GM23248 (cell line): Measurements from ENCODE around the gene NFX1. TPM values are rescaled to one million over a fixed set of nuclear protein-coding genes. Genes with fewer than 3 reads are reported as not detected.

Experiments used
- DNase-seq: peaks from one replicate; pipeline ENCODE4 v3.0.0-alpha.2; 2015
- H2AFZ ChIP-seq: fragments of 200-600 bp; sonication (generic); 2 replicates; pipeline ENCODE4 v1.6.1; 2016; ENCODE audit warnings: antibody characterized with exemption
- H3F3A ChIP-seq: fragments of 200-600 bp; sonication (generic); 2 replicates; pipeline ENCODE4 v1.6.1; 2016; ENCODE audit warnings: mild to moderate bottlenecking, antibody characterized with exemption, mixed run types; ENCODE audit not compliant: insufficient read depth
- H3K27ac ChIP-seq: fragments of 200-600 bp; sonication (generic); 2 replicates; pipeline ENCODE4 v1.5.1; 2016; ENCODE audit warnings: mild to moderate bottlenecking
- H3K27me3 ChIP-seq: fragments of 200-600 bp; sonication (generic); replicated peaks from 2 replicates; pipeline ENCODE4 v1.6.1; 2016; ENCODE audit warnings: mild to moderate bottlenecking; ENCODE audit not compliant: insufficient read depth
- H3K36me3 ChIP-seq: fragments of 200-600 bp; sonication (generic); 2 replicates; pipeline ENCODE4 v1.6.1; 2016; ENCODE audit warnings: low read depth, mild to moderate bottlenecking
- H3K4me1 ChIP-seq: fragments of 200-600 bp; sonication (generic); 2 replicates; pipeline ENCODE4 v1.6.1; 2016; ENCODE audit warnings: mild to moderate bottlenecking; ENCODE audit not compliant: insufficient read depth
- H3K4me2 ChIP-seq: fragments of 200-600 bp; sonication (generic); one replicate; pipeline ENCODE4 v1.6.1; 2016; ENCODE audit warnings: mild to moderate bottlenecking; ENCODE audit not compliant: unreplicated experiment
- H3K4me3 ChIP-seq: fragments of 200-600 bp; sonication (generic); 2 replicates; pipeline ENCODE4 v1.5.1; 2016; ENCODE audit warnings: mild to moderate bottlenecking
- H3K79me2 ChIP-seq: fragments of 200-600 bp; sonication (generic); 2 replicates; pipeline ENCODE4 v1.6.1; 2016; ENCODE audit warnings: mild to moderate bottlenecking; ENCODE audit not compliant: insufficient read depth
- H3K9ac ChIP-seq: fragments of 200-600 bp; sonication (generic); 2 replicates; pipeline ENCODE4 v1.6.1; 2016; ENCODE audit warnings: mild to moderate bottlenecking
- H3K9me2 ChIP-seq: fragments of 200-600 bp; sonication (generic); 2 replicates; pipeline ENCODE4 v1.6.1; 2016; ENCODE audit warnings: mixed run types, mild to moderate bottlenecking, moderate library complexity; ENCODE audit not compliant: insufficient read depth
- H3K9me3 ChIP-seq: fragments of 200-600 bp; sonication (generic); one replicate; pipeline ENCODE4 v1.6.1; 2017; ENCODE audit warnings: low read depth
- H4K20me1 ChIP-seq: fragments of 200-600 bp; sonication (generic); 2 replicates; pipeline ENCODE4 v1.6.0; 2016; ENCODE audit not compliant: insufficient read depth
- EZH2 ChIP-seq: fragments of 200-600 bp; sonication (generic); IDR thresholded peaks from 2 replicates; pipeline ENCODE4 v1.6.1; 2018; ENCODE audit warnings: antibody characterized with exemption, mild to moderate bottlenecking; ENCODE audit not compliant: insufficient read depth, poor library complexity, severe bottlenecking
- EZH2phosphoT487 ChIP-seq: fragments of 200-600 bp; sonication (generic); IDR thresholded peaks from 2 replicates; pipeline ENCODE4 v1.6.1; 2018; ENCODE audit warnings: antibody characterized with exemption, moderate library complexity, mild to moderate bottlenecking, low read depth; ENCODE audit not compliant: insufficient read depth
- WGBS, 2 experiments: methylation state at CpG; one replicate each; pipeline ENCODE4 v1.1.6; 2015 to 2017; ENCODE audit warnings: low lambda C conversion rate in 2 of 2, low coverage in 1 of 2; ENCODE audit errors: missing lambda C conversion rate in 2 of 2; 5-methylcytosine and 5-hydroxymethylcytosine counted together
- in situ Hi-C: fragments of 300-500 bp; cut with MboI; formaldehyde crosslinking; loops from 2 replicates; pipeline ENCODE4 v1.15.0; 2020
- polyA plus RNA-seq: library from polyadenylated mRNA; unstranded; fragments of >200 nt; fragmentation: Nextera tagmentation; extraction: Ambion mirVana; gene quantifications from 2 replicates; pipeline ENCODE4 v1.2.1, GENCODE V29; 2016
- total RNA-seq: library from RNA; depleted of rRNA; stranded (reverse); fragments of >200 nt; shearing (Covaris generic); gene quantifications from 2 replicates; pipeline ENCODE4 v1.2.3, GENCODE V29; 2014

Gene NFX1
- total and polyA plus RNA-seq, 2 experiments from 2014 or later, result 23.8 to 28.1 TPM

GRCh38 chr9:33256236-33256635 is 34.1 kb upstream of the NFX1 start:
- peaks cover 47% of the 10 kb centered on the region for H3K36me3 ChIP-seq
- no peak overlapping the region for H3K4me2 ChIP-seq
- WGBS, 2 experiments, result 80 to 91% methylated on average over 2 of the region's 2 CpGs
- H3K9me3 ChIP-seq, result no peaks in the 10 kb centered on the region
- H3K27ac ChIP-seq, result no peak overlapping the region
- H2AFZ ChIP-seq, result no peak overlapping the region
- peaks cover 10% of the 10 kb centered on the region for H3K79me2 ChIP-seq
- in situ Hi-C loops, result no loop called here
- peaks cover 19% of the 10 kb centered on the region for H3F3A ChIP-seq
- no peak overlapping the region for H3K9ac ChIP-seq
- no peaks in the 10 kb centered on the region for H3K27me3 ChIP-seq
- no peaks in the 10 kb centered on the region for H3K9me2 ChIP-seq
- H3K4me1 ChIP-seq, result peaks cover 3% of the 10 kb centered on the region; the same call in 1 of the 2 replicates
- no peaks in the 10 kb centered on the region for H4K20me1 ChIP-seq
- TF ChIP-seq EZH2phosphoT487, result no peak
- no peak for TF ChIP-seq EZH2
- DNase-seq, result no peak
- H3K4me3 ChIP-seq, result no peak overlapping the region

DNA sequence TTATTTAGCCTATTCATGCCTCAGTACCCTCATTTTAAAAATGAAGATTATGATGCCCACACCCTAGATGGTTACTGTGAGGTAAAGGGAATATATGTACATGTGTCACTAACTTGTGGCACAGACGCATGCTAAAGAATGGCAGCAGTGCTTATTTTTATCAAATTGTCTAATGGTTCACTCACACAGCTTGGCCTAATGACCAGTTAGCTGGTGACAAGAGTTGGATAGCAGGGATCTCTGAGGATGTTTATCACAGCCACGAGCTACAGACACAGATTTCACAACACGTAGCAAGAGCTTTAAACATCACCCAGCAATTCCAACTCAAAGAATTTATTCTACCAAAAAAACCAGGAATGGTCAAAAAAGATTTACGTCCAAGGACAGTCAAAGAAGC is 33.0 kb upstream of the NFX1 start:
- Histone ChIP-seq H3K27me3 (no peaks in the 10 kb centered on the region), H3K9ac (no peak overlapping the region), H3K27ac (no peak overlapping the region), H2AFZ (no peak overlapping the region), H3K4me2 (no peak overlapping the region), H3K9me2 (no peaks in the 10 kb centered on the region), H3K79me2 (peaks cover 20% of the 10 kb centered on the region), H3K36me3 (peaks cover 53% of the 10 kb centered on the region), H3K4me3 (no peak overlapping the region), H4K20me1 (no peaks in the 10 kb centered on the region), H3K4me1 (no peaks in the 10 kb centered on the region), H3F3A (peaks cover 15% of the 10 kb centered on the region; the same call in 1 of the 2 replicates), H3K9me3 (no peaks in the 10 kb centered on the region)
- WGBS, 2 experiments, result 96 to 97% methylated on average over 4 of the region's 4 CpGs
- DNase-seq, result no peak
- TF ChIP-seq EZH2 (no peak), EZH2phosphoT487 (no peak)
- in situ Hi-C loops, result no loop called here

- H3K9ac ChIP-seq, result no peak overlapping the region
- TF ChIP-seq EZH2 (no peak), EZH2phosphoT487 (no peak)
- no peak overlapping the region for H3K27ac ChIP-seq
- H3K79me2 ChIP-seq, result peaks cover 46% of the 10 kb centered on the region
- in situ Hi-C loops, result no loop called here
- 51 to 65% methylated on average over 1 of the region's 1 CpG for WGBS, 2 experiments
- no peak overlapping the region for H2AFZ ChIP-seq
- H3K4me1 ChIP-seq, result peaks cover 10% of the 10 kb centered on the region
- H3K9me3 ChIP-seq, result no peaks in the 10 kb centered on the region
- no peaks in the 10 kb centered on the region for H3K9me2 ChIP-seq
- no peaks in the 10 kb centered on the region for H4K20me1 ChIP-seq
- no peak overlapping the region for H3K4me2 ChIP-seq
- no peaks in the 10 kb centered on the region for H3F3A ChIP-seq
- H3K4me3 ChIP-seq, result no peak overlapping the region
- peaks cover 38% of the 10 kb centered on the region for H3K36me3 ChIP-seq
- H3K27me3 ChIP-seq, result no peaks in the 10 kb centered on the region
- no peak for DNase-seq
These were observed 29.9 kb upstream of the NFX1 start for GRCh38 chr9:33260372-33260771.

DNA sequence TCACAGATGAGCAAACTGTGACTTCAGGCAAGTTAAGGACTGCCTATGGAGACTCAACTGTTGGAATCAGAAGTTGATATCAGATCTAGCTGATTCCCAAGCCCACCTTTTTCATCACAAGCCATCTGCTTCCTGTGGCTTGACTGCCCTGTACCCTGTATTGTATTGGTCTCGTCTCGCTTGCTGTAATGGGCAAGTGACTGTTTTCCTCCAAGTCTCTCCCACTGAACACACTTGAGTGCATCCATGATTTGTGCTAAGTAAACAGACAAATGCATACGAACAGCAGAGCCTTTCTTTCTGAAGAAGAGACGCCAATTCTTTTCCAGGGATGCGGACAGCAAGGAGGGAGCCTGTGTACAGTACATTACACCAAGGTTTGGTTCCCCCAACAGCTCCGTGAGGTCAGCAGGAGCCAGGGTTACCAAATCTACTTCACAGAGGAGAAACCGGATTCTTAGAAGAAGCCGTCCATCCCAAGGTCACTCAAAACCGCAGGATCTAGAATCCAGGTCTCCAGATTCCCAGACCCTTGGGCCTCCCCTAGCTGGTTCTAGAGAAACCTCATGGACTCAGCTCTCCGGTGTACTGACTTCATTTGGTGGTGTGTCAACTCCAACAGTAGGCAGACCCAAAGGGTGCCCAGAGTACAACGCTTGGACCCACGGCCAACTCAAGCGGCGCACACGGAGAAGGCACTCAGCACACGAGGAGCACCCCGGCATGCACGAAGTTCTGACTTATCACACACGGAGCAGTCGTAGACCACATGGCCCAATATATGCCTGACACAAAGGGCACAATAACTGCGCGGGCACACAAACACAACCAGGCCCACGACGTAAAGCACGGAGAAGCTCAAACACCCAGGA is 26.9 kb upstream of the NFX1 start:
- no peaks in the 10 kb centered on the region for H3K27me3 ChIP-seq
- H3K36me3 ChIP-seq, result peaks cover 34% of the 10 kb centered on the region
- 7 to 8% methylated on average over 25 of the region's 25 CpGs for WGBS, 2 experiments
- H2AFZ ChIP-seq, result peak overlapping the region; percentile 95
- in situ Hi-C loops, result no loop called here
- peak overlapping the region; percentile 97 for H3K4me3 ChIP-seq
- H3F3A ChIP-seq, result no peaks in the 10 kb centered on the region
- DNase-seq, result peak; percentile 68
- peaks cover 76% of the 10 kb centered on the region for H3K79me2 ChIP-seq
- H3K27ac ChIP-seq, result peak overlapping the region; percentile 51
- peak overlapping the region; percentile 90 for H3K9ac ChIP-seq
- peak overlapping the region; percentile 98 for H3K4me2 ChIP-seq
- no peaks in the 10 kb centered on the region for H3K9me3 ChIP-seq
- no peaks in the 10 kb centered on the region for H3K9me2 ChIP-seq
- TF ChIP-seq EZH2phosphoT487 (no peak), EZH2 (no peak)
- no peaks in the 10 kb centered on the region for H4K20me1 ChIP-seq
- H3K4me1 ChIP-seq, result peaks cover 17% of the 10 kb centered on the region
